Aorta (tissue), 5 donors: ENCODE data around the gene SPAG16. TPM values are rescaled to one million over a fixed set of nuclear protein-coding genes. Genes with fewer than 3 reads are reported as not detected.
A peak's percentile ranks its signal among the peaks of the same experiment; 100 is the strongest.

Source experiments
- ATAC-seq: fragments of 200-7000 bp; cut with Tn5 transposase; one replicate; pipeline ENCODE4 v1.9.1; 2022; ENCODE audit warnings: moderate library complexity; ENCODE audit not compliant: low FRiP score
- DNase-seq, 2 donors: peaks; one replicate each; pipeline ENCODE4 v3.0.0-alpha.2; 2020
- H3K27ac ChIP-seq, 2 donors: one replicate each; pipeline ENCODE4 v1.5.1; 2013; ENCODE audit warnings: low read length in 2 of 2, mild to moderate bottlenecking in 2 of 2, moderate library complexity in 2 of 2, control low read depth in 1 of 2, inconsistent platforms in 1 of 2, low read depth in 1 of 2
- H3K27me3 ChIP-seq, 2 donors: one replicate each; pipeline ENCODE4 v1.6.1; 2013; ENCODE audit warnings: control low read depth in 1 of 2, low read length in 1 of 2, mild to moderate bottlenecking in 1 of 2, moderate library complexity in 1 of 2; ENCODE audit not compliant: insufficient read depth in 2 of 2, control insufficient read depth in 1 of 2
- H3K36me3 ChIP-seq, 2 donors: one replicate each; pipeline ENCODE4 v1.6.1; 2013; ENCODE audit warnings: control low read depth in 1 of 2, low read length in 1 of 2, mild to moderate bottlenecking in 1 of 2; ENCODE audit not compliant: insufficient read depth in 2 of 2, control insufficient read depth in 1 of 2
- H3K4me1 ChIP-seq, 2 donors: one replicate each; pipeline ENCODE4 v1.6.1; 2013; ENCODE audit warnings: low read length in 2 of 2, control low read depth in 1 of 2, mild to moderate bottlenecking in 1 of 2, moderate library complexity in 1 of 2; ENCODE audit not compliant: insufficient read depth in 2 of 2, control insufficient read depth in 1 of 2
- H3K4me3 ChIP-seq, 2 donors: one replicate each; pipeline ENCODE4 v1.5.1; 2013; ENCODE audit warnings: low read length in 2 of 2, control low read depth in 1 of 2, mild to moderate bottlenecking in 1 of 2
- H3K9me3 ChIP-seq: one replicate; pipeline ENCODE4 v1.6.1; 2013; ENCODE audit warnings: mild to moderate bottlenecking, low read length; ENCODE audit not compliant: control insufficient read depth
- WGBS, 2 donors: extraction: QIAGEN DNeasy Blood & Tissue Kit; methylation state at CpG; one replicate each; pipeline ENCODE4 v1.1.7; 2013; 5-methylcytosine and 5-hydroxymethylcytosine counted together
- intact Hi-C, 2 donors: fragments of 100-400 bp; cut with DNase I; formaldehyde crosslinking; loops; one replicate each; pipeline versions ENCODE4 v1.14.2 to v1.15.0; 2022
- polyA plus RNA-seq, 2 donors: library from polyadenylated mRNA; stranded (reverse); fragments of 200-250 nt; gene quantifications; one replicate each; pipeline ENCODE4 v1.2.3, GENCODE V29; 2013
- total RNA-seq, 2 donors: library from RNA; stranded (reverse); fragmentation: NEBNext Ultra II Directional; extraction: Animal tissue kit (Norgen Biotek cat#: 25700); gene quantifications; one replicate each; pipeline ENCODE4 v1.2.1, GENCODE V29; 2021
- donor health status: healthy with polysubstance abuse.
- donor health status: Bipolar disorder and iron deficiency.
- donor health status: DM: no; HTN: no; CAD: no.
- donor health status: DM: no; HTN: no; CAD: no.
- donor health status: DM: yes; HTN: yes; CAD: no.

Gene SPAG16
- total and polyA plus RNA-seq, 4 donors, result 23.7 to 36.1 (median 24.4) TPM

DNA sequence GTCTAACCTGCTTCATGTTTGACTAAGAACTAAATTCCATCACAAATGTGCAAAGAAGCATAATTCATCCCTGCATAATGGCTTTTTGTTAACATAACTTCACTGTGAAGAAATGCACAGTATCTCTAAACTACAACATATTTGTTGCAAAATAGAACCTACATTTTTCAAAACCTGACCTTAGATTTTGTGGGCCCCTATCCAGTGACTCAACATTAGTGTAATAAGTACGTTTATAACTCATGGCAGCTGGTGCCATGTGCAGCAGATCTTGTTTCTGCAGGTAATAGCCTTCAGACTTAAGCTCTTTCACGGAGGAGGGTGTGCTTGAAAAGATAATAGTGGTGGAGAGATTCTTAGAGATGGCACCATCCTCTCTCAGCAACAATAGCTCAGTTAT is 1098.0 kb downstream of the SPAG16 start:
- H3K27me3 ChIP-seq, result no peaks in the 10 kb centered on the region
- 37 to 48% methylated on average over 2 of the region's 2 CpGs for WGBS, 2 donors

DNA sequence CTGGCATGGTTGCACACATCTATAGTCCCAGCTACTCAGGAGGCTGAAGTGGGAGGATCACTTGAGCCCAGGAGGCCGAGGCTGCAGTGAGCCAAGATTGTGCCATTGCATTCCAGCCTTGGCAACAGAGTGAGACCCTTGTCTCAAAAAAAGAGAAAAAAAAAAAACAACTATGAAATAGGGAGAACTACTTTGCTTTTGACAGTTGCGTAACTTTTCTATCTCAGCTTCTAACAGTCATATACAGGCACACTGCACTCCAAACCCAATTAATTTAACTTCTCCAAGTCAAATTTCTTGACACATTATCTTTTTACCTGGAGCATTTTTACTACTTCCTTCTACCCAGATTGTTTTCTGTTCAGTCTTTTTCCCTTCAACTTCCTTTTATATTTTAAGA is 1102.5 kb downstream of the SPAG16 start:
- no peak overlapping the region for H3K27ac ChIP-seq
- ATAC-seq (no peak), DNase-seq (no peak)
- no peaks in the 10 kb centered on the region for H3K36me3 ChIP-seq
- no peaks in the 10 kb centered on the region for H3K4me1 ChIP-seq
- intact Hi-C loops, result no loop called here
- no peaks in the 10 kb centered on the region for H3K9me3 ChIP-seq
- no peaks in the 10 kb centered on the region for H3K27me3 ChIP-seq
- WGBS, 2 donors, result 94 to 95% methylated on average over 2 of the region's 2 CpGs
- no peak overlapping the region for H3K4me3 ChIP-seq

More for the DNA sequence above, 1098.0 kb downstream of the SPAG16 start:
- intact Hi-C loops, result no loop called here
- Histone ChIP-seq H3K4me3 (no peak overlapping the region), H3K4me1 (no peaks in the 10 kb centered on the region), H3K27ac (no peak overlapping the region), H3K36me3 (no peaks in the 10 kb centered on the region), H3K9me3 (no peaks in the 10 kb centered on the region)
- ATAC-seq, result no peak
- DNase-seq, result no peak

- ATAC-seq (no peak), DNase-seq (no peak)
- H3K4me3 ChIP-seq, result no peak overlapping the region
- no peaks in the 10 kb centered on the region for H3K27me3 ChIP-seq
- H3K36me3 ChIP-seq, result no peaks in the 10 kb centered on the region
- no peaks in the 10 kb centered on the region for H3K9me3 ChIP-seq
- intact Hi-C loops, result no loop called here
- no peak overlapping the region for H3K27ac ChIP-seq
- no peaks in the 10 kb centered on the region for H3K4me1 ChIP-seq
Measured at GRCh38 chr2:214389334-214389733, 1105.1 kb downstream of the SPAG16 start.

DNA sequence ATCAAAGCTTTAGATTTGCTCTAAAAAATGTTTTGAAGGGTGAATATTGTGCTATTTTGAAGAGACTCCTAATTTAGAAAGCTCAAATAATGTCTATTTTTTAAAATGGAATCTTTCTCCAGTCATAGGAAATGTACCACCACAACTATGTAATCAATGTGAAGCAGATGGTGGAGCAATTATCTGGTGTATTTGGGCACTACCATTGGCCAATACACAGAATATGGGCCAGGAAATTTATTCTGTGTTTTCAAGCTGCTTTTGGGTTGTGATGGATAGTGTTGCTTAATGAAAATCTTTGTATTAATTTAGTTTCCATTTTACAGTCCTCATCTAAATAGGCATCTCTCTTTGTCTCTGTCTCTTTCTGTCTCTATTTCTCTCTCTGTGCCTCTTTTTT is 1109.5 kb downstream of the SPAG16 start:
- Histone ChIP-seq H3K4me1 (no peaks in the 10 kb centered on the region), H3K27ac (no peak overlapping the region), H3K4me3 (no peak overlapping the region), H3K27me3 (no peaks in the 10 kb centered on the region), H3K9me3 (no peaks in the 10 kb centered on the region), H3K36me3 (no peaks in the 10 kb centered on the region)
- intact Hi-C loops, result no loop called here
- ATAC-seq (no peak), DNase-seq (no peak)

GRCh38 chr2:214395040-214395439 is 1110.8 kb downstream of the SPAG16 start:
- no peaks in the 10 kb centered on the region for H3K36me3 ChIP-seq
- H3K27me3 ChIP-seq, result no peaks in the 10 kb centered on the region
- H3K4me1 ChIP-seq, result no peaks in the 10 kb centered on the region
- DNase-seq, result no peak
- intact Hi-C loops, result no loop called here
- H3K9me3 ChIP-seq, result no peaks in the 10 kb centered on the region
- WGBS, 2 donors, result 88 to 92% methylated on average over 1 of the region's 1 CpG
- no peak overlapping the region for H3K27ac ChIP-seq
- no peak for ATAC-seq
- no peak overlapping the region for H3K4me3 ChIP-seq

DNA sequence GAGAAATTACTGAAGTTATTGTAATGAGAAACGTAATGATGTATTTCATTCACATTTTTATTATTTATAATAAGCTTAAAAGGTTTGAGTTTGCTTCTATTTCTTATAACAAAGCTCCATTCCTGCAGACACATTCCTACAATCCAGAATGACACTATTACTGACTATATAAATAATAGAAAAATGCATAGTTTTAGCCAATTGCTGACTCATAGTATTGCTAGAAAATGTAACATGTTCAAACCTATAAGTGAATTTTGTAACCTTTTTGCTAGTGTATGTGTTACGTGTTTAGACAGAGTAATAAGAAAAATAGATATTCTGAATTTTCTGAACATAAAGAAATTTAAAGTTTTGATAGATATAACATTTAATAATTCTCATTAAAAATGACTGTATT is 1117.3 kb downstream of the SPAG16 start:
- no peak for DNase-seq
- Histone ChIP-seq H3K4me3 (no peak overlapping the region), H3K9me3 (no peaks in the 10 kb centered on the region), H3K27ac (no peak overlapping the region), H3K4me1 (no peaks in the 10 kb centered on the region), H3K36me3 (no peaks in the 10 kb centered on the region), H3K27me3 (no peaks in the 10 kb centered on the region)
- no peak for ATAC-seq
- intact Hi-C loops, result no loop called here
- WGBS, 2 donors, result 20 to 47% methylated on average over 2 of the region's 2 CpGs

DNA sequence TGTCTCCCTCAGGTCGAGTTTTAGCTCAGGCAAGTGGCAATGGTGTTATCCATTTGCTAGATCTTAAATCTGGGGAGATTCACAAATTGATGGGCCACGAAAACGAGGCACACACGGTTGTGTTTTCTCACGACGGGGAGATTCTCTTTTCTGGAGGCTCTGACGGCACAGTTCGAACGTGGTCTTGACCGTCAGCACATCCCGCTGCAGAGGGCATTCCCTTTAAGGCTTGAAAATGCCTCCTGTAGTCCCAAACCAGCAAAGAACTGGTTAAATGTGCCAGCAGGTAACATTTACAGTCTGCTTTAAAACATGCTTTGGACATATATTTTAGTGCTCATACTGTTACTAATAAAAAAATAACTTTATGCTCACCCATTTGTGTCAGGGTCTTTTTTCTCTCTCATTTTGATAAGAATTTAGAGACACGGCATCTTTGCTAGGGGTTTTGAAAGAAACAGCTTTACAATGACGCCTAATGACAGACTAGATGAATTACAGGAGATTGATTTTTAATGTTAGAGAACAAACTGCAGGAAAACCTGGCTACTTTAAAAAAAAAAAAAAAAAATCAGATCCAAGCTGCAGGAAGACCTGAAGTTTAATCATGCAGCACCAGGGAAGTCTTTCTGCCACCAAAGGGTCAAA is 1126.0 kb downstream of the SPAG16 start:
- DNase-seq (no peak), ATAC-seq (no peak)
- Histone ChIP-seq H3K27ac (no peak overlapping the region), H3K4me1 (no peaks in the 10 kb centered on the region), H3K4me3 (no peak overlapping the region), H3K36me3 (no peaks in the 10 kb centered on the region), H3K9me3 (peaks cover 3% of the 10 kb centered on the region), H3K27me3 (no peaks in the 10 kb centered on the region)
- WGBS, 2 donors, result 39 to 41% methylated on average over 13 of the region's 13 CpGs
- intact Hi-C loops, result no loop called here

DNA sequence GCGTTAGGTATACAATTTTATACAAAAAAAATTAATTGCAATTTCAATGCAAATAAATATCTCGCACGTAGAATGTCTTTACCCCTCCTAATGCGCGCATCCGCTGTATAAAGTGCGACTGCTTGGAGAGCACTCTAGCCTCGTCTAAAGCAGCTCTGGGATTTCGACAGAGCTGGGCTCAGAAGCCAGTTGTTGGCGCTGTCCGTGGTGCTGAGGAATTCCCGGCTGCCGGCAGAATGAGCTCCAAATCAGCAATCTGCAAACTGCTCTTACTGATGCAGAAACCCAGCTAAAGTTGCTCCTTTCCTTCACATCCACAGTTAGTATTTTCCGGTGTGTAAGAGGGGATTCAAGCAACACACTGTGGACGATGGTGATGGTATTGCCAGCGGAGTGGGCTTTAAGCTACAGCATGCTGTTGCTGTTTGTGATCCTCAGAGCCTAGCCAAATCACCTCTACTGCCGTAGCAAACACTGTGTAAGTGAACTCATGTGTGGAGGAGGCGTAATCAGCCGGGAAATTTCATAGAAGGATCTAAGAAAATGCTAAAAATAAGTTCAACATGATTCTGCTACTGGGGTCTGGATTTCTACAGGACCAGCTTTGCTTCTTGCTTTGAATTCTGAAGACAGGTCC is 1126.8 kb downstream of the SPAG16 start, which contains the start of gene VWC2L:
VWC2L (plus strand) TSS at position 137 of the 637 bp plus-strand sequence. CDS start 3,140 bp downstream, outside the sequence.
- H3K9me3 ChIP-seq, result peaks cover 3% of the 10 kb centered on the region
- H3K4me1 ChIP-seq, result no peaks in the 10 kb centered on the region
- WGBS, 2 donors, result 6 to 8% methylated on average over 19 of the region's 19 CpGs
- DNase-seq (peak; percentile 69 to 89), ATAC-seq (peak; percentile 77)
- no peak within 1 kb of the TSS for H3K27ac ChIP-seq
- H3K36me3 ChIP-seq, result no peaks in the 10 kb centered on the region
- no peaks in the 10 kb centered on the region for H3K27me3 ChIP-seq
- H3K4me3 ChIP-seq, result no peak within 1 kb of the TSS
- intact Hi-C loops, result no loop called here

DNA sequence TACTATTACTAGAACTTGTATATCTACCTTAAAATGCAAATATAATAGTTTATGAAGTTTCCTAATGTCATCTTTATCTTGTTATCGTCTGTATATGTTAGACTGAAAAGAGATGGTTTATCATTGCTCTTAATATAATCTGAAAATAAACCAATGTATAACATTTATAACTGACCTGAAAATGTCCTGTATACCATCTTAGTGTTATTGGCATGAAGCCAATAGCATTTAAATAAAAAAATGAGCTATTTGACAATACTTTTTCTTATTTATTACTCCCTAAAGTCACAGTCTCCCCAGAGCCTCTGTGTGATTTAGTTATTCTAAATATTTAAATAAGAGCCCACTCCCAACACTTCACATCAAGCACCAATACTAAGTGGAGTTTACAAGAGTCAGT is 1128.4 kb downstream of the SPAG16 start:
- DNase-seq (no peak), ATAC-seq (no peak)
- Histone ChIP-seq H3K4me1 (no peaks in the 10 kb centered on the region), H3K36me3 (no peaks in the 10 kb centered on the region), H3K9me3 (peaks cover 3% of the 10 kb centered on the region), H3K27ac (no peak overlapping the region), H3K4me3 (no peak overlapping the region), H3K27me3 (no peaks in the 10 kb centered on the region)
- intact Hi-C loops, result no loop called here
- 72 to 73% methylated on average over 1 of the region's 1 CpG for WGBS, 2 donors
